RCC 7860 (cell line): ENCODE results near the gene PDCD1LG2.

Source experiments
- DNase-seq: peaks from one replicate; pipeline ENCODE4 v3.0.0-alpha.2; 2015; ENCODE audit warnings: low spot score
- FAIRE-seq: peaks from 2 replicates; lab custom pipeline; 2012; peaks lifted over from hg19 to GRCh38; lab: Jason Lieb, UNC

PDCD1LG2 gene

DNA sequence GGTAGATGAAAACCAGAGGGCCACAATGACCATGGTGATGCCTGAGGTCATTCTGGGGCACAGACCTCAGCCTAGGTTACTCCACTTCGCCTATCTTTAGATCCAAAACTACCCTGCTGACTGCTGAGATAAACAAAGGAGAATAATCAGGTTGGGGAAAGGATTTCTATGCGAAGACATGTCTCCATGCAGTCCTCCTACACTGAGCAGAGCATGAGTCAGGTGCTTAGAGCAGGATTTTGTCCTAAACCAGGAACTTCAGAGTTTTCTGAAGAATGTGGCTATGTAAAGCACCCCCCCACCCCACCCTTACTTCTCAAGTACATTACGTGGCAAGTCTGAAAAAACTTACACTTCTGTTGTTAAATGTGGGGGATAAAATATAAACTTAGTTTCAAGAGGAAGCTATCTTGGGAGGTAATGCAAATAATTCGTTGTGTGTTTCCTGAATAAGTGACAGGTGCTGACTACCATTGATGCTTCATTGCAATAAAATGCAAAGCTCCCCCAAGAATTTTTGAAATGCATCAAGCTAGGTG is 19.4 kb downstream of the PDCD1LG2 start:
- FAIRE-seq (no peak), DNase-seq (no peak)

DNA sequence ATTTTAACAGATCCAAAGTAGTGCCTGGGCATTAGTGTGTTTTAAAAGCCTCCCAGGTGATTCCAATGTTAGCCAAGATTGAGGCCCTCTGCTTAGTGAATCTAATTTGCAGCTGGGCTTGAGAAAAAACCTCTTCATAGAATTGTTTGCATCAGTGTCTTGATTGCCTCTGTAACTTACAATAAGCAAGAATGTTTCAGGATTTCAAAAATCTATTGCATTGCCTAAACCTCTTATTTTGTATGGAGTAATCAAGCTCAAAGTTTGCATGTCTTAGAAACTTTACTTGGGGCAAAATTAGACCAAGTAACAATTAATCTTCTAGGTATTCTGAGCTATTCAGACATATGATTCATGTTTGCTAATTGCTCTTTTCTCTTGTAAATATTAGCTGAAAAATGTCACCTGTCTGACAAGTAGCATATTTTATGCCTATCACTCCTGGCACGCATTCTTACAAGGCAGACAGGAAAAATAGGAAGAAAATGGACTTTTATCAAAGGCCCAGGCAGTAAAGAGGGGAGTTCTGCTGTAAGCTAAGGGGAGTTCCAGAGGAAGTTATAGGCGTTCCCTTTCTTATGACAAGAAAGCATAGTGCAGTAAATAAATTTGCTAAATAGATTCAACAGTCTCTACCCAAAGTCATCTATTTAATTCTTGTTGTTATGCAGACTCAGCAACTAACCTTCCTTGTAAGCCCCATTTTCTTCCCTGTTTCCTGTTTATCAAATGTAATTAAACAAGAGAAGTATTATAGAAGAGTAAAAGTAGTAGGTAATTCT is 21.0 kb downstream of the PDCD1LG2 start:
- no peak for FAIRE-seq
- no peak for DNase-seq

DNA sequence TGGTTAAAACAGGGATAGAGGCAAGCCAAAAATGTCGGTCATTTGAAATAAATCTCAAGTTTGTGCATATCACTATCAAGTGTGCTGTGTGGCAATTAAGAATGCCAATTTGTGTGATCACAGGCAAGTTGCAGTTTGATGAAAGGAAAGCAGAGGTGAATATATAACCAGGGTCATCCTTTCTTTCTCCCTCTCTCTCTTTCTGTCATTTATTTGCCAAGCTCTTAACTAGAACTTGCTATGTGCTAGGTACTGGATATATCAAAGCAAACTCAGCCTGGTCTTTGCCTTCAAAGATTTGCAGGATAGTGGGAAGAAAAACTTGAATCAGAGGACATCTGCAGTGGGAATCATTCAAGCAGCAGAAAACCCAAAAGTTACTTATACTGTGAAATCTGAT is 22.0 kb downstream of the PDCD1LG2 start:
- no peak for DNase-seq
- FAIRE-seq, result no peak

DNA sequence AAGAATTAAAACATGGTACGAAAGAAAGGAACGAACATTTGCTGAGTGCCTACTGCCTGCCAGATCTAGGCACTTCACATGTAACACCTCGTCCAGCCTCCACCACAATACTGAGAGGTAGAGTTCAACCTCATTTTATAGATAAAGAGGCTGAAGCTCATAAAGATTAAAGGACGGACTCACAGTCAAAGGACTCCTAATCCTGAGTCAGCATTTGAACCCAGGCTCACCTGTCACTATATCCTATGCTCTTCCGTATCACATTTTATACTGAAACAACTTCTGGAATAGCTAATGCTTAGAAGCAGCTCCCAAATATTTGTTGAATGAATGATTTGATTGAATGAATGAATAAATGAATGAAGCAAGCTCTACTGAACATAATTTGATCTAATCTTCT is 22.5 kb downstream of the PDCD1LG2 start:
- FAIRE-seq, result no peak
- DNase-seq, result no peak

DNA sequence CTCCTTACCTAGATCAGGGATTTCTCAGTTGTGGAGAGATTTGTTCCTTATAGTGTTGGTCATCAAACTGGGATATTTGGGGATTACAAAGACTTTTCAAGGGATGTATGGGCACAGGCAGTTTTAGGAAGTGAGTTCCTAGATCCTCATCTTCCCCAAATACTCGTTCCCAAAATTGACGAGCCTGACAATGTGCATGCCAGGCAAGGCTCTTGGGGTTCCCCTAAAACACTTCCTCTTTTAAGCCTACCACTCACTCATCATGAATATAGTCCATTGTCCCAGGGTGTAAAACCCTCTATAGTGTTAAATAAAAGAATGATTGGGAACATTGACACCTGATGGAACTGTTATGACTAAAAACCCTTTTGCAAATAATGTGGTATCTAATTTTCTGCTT is 26.4 kb downstream of the PDCD1LG2 start:
- FAIRE-seq, result no peak
- DNase-seq, result no peak

DNA sequence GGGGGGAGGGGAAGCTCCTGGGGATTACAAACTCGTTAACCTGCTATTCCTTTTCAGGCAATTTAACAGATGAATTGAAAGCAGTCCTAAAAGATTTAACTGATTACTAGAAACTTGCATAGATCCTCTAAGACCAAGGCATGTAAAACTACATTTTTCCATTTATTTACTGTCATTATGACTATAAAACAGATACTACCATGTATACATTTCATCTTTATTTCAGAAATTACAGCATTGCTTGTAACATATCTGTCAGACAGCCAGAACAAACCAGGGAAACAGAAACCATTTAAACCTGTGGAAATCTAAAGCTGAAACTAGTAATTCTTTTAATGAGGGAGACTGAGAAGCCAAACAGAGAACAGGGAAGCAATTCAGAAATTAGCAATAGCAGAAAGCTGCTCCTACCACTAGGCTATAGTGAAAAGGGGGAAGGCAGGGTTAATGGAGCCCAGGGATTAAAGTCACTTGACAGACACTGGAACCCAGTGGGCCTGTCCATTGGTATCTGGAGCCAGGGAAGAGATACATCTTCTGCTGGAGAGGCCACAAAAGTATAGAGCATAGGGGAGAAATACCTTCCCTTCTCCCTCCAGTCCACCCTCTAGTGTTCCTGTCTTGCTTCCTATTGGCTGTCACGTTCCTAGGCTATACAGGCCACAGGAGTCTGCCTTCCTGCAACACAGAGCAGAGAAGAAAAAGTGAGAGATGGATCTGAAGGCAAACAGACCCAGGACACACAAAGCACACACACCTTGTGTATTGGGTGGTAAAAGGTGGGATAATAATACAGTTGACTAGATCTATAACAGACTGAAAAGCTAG is 33.8 kb downstream of the PDCD1LG2 start:
- DNase-seq, result no peak
- no peak for FAIRE-seq

DNA sequence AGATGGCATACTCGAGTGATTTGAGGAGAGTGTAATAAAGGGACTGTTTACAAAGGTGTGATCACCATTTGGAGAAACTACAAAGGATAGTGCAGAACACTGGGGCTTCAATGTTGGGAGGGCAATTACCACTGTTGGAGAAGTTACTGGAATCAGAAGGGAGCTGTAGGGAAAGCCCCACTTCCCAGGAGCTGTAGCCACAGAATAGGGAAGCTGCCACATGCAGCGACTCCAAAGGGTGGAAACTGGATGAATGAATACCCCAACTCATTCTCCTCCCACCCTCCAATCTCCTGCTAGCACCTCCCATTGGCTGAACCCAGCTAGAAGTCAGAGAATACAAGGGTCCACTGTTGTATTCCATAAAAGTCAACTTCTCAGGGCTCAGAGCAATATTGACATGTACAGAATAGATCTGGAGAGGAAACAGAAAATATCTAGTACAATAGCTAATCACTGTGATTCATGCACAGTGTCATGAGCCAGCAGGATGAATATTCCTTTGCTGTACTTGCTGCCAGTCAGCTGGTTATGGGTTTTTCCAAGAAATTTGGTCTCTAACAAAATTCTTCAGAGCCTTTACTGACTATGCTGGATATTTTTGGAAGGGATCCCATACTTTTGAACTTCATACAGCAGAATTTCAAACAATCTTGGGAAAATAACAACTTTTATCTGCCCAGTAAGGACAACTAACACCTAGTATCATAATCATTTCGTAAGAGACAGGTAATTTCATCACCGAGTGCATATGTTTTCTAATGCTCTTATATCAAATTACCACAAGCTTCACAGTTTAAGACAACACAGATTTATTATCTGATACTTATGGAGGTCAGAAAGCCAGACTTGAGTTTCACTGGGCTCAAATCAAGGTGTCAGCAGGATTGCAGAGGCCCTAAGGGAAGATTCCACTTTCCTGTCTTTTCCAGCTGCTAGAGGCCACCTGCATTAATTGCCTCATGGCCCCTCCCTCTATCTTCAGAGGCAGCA is 39.6 kb downstream of the PDCD1LG2 start:
- no peak for DNase-seq
- FAIRE-seq, result no peak

DNA sequence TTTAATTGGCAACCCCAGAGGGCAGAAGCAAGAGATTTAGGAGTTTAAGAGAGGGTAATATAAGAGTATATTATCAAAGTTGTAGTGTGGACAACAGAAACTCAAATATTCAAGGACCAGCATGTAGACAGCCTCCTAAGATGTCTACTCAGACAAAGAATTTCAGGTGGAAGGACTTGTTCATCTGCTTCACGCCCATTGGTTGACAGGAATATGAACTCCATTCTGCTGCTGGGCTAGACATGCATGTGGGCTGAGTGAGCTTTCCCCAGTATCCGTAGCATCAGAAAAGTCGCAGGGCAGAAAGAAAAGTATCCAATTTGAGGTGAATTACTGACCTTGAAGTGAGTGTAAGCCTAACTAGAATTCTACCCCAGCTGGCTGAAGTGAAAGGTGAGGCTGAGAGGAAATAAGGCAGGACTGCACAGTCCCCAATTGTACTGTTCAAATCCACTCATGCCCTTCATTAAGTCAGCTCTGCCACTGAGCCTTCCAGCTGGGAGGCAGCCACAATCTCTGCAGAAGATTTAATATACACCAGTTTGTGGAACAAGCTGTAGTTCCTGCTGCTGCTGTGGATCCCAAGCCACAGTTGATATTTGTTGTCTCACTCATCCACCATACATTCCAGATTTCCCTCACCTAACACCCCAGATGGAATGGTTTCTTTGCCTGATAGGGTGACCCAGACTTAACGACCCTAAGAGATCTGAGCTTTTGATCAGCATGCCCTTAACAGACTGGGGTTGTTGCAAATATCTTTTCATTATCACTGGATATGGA is 41.2 kb downstream of the PDCD1LG2 start:
- no peak for FAIRE-seq
- DNase-seq, result no peak

DNA sequence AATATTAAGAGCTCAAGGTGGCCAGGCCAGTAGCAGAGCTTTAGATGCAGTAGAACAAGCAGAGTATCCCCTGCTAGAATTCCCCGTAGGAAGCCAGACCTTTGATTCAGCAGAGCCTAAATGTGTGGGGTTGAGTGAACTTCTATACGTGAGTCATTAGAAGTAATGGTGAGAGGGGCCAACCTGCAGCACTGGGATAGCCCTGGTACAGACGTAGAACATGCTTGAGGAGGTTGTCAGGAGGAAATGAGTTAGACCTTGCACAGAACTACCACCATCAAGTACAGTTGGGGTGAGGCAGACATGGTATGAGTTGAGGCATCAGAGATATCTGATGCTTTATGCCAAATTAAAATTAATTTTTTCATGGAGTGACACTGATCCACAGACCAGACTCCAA is 42.0 kb downstream of the PDCD1LG2 start:
- FAIRE-seq (no peak), DNase-seq (no peak)

DNA sequence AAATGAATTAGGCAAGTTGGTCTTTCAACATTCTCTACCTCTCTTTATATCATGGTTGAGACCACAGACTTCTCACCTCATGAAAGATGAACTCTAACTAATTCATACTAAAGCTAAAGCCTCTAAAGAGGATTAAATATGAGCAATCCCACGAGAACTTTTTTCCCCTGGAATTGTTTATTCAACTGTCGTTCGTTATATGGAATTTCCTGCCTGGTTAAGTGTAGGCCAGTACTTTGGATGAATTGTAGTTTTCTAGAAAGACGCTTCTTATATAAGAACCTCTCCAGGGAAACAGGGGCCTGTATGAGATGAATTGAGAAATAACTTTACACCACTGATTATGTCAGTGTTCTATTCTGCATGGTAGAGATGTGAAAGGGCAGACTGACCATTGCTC is 42.9 kb downstream of the PDCD1LG2 start:
- DNase-seq, result no peak
- no peak for FAIRE-seq

DNA sequence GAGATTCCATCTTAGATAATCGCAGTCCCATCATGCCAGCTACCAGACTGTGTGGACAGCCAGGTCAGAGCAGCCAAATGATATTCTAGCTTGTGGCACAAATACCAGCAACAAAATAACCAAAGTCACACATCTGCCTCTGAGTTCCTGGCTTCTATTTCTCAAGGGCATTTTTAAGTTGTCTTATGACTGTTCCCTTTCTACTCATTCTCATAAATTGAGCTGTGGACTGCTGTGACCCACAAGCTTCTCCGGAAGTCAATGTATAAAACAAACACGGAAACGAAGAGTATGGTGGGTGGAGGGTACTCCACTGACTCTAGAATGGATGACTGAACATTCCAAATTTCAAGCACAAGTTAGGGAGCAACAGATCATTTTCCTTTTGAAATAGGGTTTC is 43.9 kb downstream of the PDCD1LG2 start:
- no peak for FAIRE-seq
- no peak for DNase-seq

DNA sequence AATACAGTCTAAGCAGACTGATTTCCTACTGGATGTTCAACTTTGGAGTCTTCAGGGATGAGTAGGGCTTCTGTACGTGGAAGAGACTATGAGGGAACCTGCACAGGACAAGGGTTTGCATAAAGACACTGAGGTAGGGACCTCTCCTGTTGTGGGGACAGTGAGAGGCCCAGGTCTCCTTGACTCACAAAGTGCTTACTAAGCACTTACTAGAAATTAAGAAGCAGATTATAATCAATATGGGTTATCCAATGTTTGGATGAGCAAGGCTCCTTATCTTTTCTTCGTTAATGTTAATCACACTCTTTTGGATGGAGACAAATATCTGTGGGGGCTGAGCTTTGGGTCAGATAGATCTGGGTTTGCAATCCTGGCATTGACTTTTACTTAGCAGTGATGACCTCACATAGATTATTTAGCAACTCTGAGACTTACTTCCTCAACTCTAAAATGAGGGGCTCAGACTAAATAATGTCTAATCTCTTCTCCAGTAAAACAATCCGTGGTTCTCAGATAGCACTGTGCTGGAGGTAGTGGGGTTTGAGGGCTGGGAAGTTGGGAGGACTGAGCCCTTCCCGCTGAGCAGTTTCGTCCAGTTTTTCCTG is 45.9 kb downstream of the PDCD1LG2 start:
- DNase-seq, result no peak
- FAIRE-seq, result no peak

DNA sequence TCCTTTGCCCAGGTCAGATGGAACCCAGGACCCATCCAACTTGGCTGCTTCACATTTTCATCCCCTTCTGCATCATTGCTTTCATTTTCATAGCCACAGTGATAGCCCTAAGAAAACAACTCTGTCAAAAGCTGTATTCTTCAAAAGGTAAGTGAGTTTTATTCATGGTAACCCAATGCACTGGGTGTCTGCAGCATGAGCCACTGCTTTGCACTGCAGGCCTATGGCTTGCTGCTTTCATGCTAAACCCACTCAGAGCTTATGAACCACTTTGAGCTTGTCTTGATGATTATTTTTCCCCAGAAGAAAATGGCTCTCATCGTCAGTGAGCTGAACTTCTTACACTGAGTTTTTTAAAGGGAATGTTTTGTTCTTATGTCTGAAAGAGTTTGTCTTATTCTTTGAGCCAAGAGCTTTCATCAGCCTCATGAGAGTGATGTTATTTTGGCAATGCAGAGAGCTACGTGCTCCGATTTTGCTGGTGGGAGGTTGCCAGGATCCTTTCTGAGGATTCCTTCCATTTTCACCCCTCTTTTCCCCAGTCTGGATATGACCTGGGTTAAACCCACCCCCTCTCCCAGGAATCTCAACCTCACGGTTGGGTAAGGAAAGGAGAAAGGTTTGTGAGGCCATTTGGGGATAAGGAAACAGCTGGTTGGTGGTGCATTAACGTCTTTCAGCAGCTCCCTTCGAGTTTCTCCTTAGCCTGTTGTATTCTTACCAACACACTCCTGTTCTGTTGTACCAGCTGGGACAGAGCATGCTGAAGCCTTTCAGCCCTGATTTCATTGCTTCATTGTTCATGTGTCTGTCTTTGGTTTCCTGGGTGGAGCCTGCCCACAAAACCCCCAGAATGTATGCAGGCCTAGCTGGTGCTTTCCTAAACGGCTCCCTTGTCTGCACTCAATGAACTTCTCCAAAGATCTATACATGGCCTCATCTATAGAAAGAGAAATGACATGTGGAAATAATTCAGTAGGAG is 47.6 kb downstream of the PDCD1LG2 start:
- no peak for FAIRE-seq
- DNase-seq, result no peak

DNA sequence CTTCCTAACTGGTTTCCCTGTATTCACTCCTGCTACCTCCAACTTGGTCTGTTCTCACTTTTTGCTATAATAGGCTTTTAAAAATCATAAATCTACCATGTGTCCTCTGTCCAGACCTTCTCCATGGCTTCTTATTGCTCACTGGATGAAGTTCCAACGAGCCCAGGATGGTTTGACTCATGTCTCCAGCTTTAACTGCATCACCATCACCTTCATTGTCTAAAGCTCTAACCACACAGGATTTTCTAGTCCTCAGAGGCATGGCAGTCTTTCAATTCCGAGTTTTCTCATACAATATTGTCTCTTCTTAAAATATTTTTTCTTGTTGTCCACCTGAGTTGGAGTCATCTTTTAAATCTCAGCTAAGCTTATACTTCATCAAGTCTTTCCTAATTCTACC is 49.3 kb downstream of the PDCD1LG2 start:
- no peak for FAIRE-seq
- DNase-seq, result no peak

DNA sequence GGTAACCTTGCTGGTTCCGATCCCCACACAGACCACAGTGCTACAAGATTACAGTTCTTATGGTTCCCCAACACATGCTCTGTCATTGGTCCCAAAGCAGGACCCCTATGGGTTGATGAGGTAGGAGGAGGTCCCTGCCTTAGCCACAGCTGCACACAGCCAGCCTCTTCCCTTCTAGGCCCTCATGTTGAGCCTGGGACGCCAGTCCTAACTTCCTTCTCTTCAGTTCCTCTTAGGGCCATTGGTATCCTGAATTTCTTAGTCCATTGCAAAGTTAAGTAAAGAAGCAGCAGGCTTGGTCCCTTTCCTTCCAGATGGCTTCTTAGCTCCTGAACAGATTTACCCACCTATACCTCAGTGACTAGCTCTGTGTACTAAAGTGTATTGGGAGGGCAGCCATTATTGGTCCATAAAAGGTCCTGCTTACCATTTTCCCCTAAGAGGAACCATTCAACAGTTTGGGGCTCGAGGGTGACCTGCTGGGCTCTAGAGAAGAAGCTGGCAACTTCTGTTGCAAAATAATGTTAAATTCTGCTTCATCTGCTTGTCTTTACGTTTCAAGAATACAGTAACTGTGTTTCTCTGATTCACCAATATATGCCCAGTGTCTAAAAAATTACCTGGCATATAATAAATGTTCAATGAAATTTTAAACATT is 50.2 kb downstream of the PDCD1LG2 start:
- FAIRE-seq (no peak), DNase-seq (no peak)

DNA sequence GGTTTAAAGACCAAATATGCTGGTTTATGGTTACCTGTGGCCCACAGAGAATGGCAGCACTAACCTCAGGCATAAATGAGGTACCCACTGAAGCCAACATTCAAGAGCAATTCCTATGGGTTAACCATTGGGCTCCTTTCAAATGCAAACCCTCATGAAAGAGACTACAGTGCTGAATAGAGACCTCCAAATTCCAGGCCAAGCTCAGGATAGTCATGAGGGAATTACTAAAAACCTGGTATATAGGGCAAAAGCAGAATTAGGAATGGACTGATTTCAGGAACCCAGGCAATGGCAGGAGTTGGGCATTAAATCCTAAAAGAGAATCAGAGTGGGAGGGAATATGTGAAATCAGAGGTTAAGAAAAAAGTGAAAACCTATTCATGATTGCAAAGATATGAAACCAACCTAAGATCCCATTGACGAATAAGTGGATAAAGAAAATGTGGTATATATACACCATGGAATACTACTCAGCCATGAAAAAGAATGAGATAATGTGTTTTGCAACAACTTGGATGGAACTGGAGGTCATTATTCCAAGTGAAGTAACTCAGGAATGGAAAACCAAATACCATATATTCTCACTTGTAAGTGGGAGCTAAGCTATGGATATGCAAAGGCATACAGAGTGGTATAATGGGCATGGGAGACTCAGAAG is 51.6 kb downstream of the PDCD1LG2 start:
- DNase-seq, result no peak
- FAIRE-seq, result no peak

DNA sequence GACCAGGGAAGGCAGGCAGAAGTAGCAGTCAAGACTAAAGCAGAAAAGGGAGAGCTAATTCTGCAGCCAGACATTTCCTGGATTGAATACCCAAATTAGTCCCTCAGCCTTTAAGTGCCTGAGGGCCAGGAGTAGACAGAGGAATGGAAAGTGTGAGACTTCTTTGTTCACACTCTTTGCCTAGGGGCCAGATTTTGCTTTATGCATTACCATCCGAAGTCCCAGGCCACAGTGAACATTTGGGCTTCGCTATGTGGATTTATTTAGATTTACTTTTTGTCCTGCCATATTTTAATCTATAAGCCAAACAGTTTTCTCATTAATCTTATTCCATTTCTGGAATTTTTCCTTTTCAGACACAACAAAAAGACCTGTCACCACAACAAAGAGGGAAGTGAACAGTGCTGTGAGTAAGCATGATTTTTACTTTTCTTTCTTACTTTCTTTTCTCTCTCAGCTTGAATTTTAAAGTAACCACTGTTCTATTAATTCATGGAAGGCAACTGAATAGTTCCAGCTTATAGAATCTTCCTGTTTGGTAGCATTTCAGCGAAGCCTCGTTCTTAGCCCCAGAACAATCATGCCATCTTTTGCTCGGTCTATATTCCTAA is 52.6 kb downstream of the PDCD1LG2 start:
- FAIRE-seq, result no peak
- no peak for DNase-seq
